GM19193 (cell line): ENCODE data around the gene TNPO3.

Experiments
- POLR2A ChIP-seq: IDR thresholded peaks from 4 replicates; pipeline ENCODE4 v1.6.1; 2011; ENCODE audit not compliant: insufficient read depth, insufficient read length; ENCODE audit errors: extremely low read depth

TNPO3 gene

DNA sequence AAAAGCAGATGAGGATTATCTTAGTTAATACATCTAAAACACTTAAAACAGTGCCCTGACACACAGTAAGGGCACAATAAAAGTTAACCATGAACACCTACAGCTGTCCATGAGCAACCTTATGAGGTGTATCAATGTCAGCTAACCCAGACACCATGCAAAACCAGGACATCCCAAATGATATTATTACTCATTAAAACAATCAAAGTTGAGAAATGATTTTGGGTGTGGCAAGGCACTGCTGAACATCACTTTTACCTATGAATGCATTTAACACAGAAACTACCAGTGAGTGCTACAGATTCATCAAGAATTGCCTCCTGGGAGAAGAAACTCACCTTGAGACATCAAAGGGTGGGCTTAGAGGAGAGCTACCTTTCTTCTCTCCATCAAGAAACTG, 98.9 kb downstream of the TNPO3 start:
- TF ChIP-seq POLR2A, result no peak

DNA sequence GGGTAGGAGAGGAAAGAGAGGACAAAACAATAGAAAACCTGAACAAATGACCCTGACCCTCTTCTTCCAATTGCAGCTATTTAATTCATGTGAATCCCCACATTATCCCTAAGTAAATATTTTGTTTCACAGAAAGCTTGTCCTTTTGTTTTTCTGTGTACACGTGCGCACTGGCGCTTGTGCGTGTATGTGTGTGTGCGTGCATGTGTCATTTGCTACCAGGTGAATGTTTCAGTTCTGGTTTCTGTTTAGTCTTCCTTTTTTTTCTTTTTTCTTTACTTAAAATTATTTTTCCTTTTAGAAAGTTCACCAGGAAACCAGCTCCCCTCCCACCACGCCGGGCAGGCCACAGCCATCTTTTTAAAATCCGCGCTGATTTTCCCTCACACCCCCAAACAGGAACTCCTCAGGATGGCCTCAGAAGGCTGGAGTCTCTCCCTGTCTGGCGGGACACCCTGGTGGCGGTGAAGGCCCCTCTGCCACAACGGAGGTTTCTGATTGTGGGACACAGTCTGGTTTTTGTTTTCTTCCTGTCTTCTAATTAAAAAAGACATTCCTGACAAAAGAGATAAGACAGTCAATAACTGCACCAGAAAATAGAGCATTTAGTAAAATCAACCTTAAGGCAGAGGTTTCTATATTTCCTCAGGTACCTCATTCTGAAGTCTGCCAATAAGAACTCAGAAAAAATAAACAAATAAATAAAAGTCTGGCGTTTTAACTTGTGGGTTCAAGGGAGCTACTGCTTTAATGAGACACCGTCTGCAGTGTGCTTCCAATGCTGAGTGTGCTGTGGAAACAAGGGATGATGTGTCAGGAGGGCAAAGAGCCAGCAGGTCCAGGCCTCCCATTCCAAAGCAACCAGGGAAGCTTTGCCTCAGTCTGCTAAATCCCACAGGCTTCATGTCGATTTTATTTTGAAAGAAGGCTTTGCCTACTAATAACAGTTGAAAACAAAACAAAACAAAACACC, 99.8 kb downstream of the TNPO3 start:
- no peak for TF ChIP-seq POLR2A

DNA sequence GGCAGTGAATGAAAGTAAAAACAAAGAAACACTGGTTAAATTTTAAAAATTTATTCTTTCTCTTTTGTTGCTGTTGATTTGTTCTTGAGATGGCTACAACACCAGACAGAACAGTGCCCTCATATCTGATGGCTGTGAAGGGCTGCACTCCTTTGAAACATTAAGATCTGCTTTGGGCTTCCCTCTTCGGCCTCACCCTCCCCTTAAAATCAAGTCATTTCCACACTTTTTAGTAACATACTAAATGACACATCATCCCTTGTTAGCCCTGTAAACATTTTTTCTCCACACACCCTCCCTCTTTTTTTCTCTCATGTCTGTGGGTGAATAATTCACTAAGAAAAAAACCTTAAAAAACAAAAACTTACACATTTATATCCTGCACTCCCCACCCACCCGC, 100.8 kb downstream of the TNPO3 start:
- TF ChIP-seq POLR2A, result no peak

DNA sequence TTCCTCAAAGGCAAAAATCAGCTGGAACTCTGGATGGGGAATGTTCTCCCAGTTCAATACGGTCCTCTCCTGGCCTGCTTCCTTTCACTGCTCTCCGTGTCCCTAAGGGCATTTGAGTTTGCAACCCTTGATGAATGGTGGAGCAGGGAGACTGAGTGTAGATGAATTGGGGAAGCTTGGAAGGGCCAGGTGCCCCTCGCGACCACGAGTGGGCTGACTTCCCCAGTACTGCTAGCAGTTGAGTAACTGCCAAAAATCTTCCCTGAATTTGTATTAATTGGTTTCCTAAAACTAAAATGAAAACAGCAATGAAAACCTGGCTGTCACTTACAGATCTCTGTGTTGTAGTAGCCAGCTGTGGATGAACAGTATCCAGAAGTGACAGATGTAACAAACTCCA, 103.6 kb downstream of the TNPO3 start:
- TF ChIP-seq POLR2A, result no peak

DNA sequence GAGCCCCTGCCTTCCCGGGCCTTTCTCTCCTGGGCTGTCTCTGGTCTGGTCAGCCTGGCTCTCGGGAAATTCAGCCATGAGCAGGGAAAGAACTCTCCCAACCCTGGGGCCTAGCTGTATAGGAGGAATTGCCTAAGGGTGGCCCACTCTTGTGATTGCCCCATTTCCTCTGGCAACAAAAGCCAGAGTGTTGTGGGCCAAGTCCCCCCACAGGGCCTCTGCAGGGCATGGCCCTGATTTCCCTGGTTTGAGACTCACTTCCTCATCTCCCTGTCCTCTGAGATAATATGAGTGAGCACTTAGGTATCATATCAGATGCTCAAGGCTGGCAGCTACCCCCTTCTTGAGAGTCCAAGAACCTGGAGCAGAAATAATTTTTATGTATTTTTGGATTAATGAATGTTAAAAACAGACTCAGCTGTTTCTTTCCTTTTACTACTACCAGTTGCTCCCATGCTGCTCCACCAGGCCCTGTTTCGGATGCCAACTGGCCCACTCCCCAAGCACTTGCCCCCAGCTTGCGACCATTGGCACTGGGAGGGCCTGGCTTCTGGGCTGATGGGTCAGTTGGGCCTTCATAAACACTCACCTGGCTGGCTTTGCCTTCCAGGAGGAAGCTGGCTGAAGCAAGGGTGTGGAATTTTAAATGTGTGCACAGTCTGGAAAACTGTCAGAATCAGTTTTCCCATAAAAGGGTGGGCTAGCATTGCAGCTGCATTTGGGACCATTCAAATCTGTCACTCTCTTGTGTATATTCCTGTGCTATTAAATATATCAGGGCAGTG, 105.7 kb downstream of the TNPO3 start:
- peak; percentile 25 for TF ChIP-seq POLR2A

DNA sequence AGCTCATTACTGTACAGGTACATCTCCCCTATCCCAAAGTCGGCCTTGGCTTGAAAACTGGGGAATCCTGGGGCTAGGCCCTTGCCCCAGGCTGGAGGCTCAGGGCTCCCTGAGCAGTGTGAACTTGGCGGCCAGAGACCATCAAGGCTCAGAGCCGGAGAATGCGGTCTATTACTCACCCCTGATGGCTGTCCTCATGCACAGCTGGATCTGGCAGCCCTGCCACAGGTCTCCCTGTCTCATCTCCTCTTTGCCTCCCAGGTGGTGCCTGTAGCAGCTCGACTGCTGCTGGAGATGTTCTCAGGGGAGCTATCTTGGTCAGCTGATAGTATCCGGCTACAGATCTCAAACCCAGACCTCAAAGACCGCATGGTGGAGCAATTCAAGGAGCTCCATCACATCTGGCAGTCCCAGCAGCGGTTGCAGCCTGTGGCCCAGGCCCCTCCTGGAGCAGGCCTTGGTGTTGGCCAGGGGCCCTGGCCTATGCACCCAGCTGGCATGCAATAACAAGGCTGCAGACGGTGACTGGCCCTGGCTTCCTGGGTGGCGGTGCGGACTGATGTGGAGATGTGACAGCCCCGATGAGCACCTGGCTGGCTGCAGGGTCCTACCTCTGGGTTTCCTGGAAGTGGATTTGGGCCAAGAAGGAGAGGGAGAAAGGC, 106.5 kb downstream of the TNPO3 start:
- peak; percentile 40 for TF ChIP-seq POLR2A

DNA sequence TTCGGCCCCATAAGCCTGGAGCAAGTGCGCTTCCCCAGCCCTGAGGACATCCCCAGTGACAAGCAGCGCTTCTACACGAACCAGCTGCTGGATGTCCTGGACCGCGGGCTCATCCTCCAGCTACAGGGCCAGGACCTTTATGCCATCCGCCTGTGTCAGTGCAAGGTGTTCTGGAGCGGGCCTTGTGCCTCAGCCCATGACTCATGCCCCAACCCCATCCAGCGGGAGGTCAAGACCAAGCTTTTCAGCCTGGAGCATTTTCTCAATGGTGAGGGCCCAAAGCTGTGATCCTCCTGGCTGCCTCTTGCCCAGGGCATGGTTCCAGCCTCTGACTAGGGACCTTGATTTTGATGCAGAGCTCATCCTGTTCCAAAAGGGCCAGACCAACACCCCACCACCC, 107.1 kb downstream of the TNPO3 start:
- TF ChIP-seq POLR2A, result no peak

DNA sequence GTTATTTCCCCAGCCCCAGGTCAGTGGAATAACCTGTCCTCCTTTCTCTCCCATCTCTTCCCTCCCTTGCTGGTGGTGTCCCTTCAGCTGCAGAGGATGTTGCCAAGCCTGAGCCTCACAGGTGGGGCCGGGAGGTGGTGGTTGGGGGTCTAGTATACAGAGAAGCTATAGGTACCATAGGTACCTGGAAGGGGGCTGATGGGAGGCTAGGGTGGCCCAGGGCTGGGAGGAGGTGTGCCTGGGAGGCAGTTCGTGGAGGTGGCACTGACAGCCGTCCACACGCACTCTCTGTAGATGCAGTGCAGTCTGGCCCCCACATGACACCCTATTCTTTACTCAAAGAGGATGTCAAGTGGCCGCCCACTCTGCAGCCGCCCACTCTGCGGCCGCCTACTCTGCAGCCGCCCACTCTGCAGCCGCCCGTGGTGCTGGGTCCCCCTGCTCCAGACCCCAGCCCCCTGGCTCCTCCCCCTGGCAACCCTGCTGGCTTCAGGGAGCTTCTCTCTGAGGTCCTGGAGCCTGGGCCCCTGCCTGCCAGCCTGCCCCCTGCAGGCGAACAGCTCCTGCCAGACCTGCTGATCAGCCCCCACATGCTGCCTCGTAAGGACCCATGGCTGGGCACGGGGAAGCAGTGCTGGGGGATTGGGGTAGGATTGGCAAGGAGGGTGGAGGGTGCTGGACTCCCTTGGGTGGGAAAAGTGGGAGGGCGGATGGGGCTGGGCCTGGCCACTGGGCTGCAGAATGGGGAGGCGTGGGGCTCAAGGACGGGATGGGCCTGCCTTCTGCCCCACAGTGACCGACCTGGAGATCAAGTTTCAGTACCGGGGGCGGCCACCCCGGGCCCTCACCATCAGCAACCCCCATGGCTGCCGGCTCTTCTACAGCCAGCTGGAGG, 107.7 kb downstream of the TNPO3 start:
- TF ChIP-seq POLR2A, result peak; percentile 9

DNA sequence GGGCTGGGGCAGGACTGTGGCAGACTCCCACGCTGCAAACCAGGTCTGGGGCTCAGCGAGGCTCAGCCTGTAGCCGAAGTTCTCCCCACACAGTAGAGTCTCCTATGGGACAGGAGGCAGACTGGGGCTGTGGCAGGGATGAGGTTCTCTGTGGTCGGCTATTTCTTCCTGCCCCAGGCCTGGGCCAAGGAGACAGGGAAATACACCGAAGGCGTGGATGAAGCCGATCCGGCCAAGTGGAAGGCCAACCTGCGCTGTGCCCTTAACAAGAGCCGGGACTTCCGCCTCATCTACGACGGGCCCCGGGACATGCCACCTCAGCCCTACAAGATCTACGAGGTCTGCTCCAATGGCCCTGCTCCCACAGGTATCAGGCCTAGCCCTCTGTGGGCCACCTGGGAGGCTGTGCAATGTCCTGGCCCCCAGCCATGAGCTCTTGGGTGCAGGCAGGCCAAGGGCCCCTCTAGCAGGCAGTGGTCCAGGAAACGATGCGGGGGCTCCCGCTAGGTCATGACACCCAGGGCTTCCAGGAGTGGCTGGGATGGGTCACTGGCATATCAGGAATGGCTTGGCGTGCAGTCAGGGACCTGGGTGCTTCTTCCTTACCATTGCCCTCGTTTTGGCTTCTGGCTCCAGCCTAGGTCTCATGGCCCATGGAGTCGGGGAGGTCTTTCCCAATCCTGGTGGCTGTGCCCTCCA, 109.1 kb downstream of the TNPO3 start:
- no peak for TF ChIP-seq POLR2A

DNA sequence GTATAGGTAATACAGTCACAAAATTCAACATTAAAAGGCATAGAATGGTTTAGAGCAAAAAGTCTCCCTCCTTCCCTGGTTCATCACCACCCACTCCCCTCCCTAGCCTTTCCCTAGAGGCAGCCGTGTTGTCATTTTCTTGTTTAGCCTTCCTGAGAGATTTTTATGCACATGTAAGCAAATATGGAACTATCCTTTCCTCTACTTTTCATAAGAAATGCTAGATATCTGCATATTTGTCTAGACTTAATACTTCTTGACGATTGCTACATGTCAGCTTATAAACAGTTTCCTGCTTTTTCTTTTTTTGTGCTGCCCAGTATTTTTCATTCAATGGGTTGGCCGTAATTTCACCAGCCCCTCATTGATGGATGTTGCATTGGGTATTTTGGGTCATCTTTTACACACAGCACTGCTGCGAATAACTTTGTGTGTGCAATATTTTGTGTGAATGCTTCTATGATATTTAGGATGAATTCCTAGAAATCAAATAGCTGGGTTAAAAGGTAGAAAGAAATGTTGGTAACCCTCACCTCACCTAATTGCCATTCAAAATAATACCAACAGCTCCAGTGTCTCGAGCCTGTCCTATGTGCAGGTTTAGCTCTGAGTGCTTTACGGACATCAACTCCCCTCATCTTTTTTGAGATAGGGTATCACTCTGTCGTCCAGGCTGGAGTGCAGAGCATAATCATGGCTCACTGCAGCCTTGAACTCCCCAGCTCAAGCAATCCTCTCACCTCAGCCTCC, 110.2 kb downstream of the TNPO3 start:
- TF ChIP-seq POLR2A, result no peak

DNA sequence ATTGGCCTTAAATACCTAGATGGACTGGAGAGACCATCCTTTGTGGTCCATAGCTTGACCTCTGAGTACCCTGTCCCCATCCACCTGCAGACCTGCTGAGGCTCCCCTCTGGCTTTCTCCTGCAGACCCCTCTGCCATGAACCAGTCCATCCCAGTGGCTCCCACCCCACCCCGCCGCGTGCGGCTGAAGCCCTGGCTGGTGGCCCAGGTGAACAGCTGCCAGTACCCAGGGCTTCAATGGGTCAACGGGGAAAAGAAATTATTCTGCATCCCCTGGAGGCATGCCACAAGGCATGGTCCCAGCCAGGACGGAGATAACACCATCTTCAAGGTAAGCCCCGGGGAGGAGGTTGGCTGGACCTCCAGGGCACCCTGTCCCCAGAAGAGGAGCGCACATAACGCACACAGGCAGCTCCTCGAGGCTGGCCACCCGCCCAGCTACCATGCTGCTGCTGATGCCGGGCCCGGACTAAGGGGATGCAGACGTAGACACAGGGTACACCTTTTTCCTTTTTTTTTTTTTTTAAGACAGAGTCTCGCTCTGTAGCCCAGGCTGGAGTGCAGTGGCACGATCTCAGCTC, 112.9 kb downstream of the TNPO3 start:
- no peak for TF ChIP-seq POLR2A

DNA sequence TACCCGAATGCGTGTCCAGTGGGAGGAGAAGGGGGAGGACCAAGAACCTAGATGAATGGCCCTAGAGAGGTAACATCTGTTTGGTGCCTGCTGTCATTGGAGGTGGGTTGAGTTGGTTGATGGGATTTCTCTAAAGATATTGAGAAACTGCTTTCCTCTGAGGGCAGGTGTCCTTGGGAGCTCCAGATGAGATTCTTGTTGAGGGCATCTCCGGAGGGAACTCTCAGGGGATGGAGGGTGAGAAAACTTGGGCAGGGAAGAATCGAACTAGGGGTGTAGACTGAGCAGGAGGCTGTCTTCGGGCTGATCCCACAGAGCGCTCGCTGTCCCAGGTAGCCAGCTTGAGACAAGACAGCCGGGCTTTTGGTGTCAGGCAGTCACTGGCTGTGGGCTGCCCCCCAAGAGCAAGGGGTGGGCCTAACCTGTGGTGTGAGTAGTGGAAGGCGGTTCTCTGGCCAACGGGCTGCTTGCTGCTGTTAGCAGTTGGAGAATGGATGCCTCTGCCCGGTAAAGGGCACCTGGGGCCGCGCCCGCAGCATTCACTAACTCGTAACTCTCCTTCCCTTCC, 113.5 kb downstream of the TNPO3 start:
- TF ChIP-seq POLR2A, result no peak

DNA sequence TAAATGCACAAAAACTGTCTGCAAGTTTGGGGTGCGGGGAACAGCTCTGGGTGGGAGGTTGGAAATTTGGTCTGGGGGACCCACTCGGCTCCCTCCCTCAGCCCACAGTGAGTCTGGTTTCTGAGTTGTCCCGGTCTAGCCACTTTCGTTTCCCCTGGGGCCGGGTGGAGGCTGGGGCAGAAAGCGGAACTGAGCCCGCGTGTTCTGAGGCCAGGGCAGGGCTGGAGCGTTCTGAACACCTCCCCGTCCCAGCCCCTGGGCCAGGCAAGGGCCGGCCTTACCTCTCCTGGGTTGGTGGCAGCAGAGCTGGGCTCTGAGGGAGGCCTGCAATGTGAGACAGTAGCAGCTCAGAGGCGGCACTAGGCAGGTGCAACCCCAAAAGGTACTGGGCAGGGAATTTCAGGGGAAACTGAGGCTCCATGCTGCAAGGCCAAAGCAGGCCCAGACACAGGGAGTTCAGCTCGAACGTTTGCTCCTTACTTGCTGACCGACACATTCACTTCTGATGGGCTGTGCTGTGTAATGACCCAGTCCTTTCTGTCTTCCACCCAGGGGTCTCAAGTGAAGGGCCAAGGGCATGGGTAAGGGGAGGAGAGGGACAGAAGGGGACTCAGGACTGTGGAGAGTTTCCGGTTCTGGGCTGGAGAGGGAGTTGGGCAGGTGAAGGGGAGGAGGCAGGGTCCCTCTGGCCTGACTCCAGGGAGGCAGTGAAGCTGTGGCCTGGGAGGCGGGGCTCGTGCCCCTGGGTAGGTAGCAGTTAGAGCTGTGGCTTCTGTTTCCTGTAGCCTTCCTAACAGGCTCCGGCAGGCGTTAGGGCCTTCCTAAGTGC, 114.2 kb downstream of the TNPO3 start:
- peak; percentile 74 for TF ChIP-seq POLR2A
